Measurements from ENCODE around the gene UNC93A.

UNC93A gene

DNA sequence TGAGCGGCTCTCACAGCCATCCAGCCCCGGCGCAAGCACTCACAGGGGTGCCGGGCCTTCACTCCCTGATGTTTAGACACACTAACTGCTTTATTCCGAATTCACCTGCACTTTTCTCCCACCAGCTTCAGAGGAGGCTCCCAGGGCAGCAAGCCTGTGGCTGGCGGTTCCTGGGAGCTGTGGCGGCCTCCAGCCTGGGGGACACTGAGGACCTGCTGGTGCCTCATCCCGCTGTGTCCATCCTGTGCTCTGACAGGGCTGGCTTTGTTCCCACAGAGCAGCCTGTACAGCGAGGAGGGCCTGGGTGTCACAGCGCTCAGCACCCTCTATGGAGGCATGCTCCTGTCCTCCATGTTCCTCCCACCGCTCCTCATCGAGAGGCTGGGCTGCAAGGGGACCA, 3.1 kb downstream of the UNC93A start:
- TF ChIP-seq, protein P1, sequence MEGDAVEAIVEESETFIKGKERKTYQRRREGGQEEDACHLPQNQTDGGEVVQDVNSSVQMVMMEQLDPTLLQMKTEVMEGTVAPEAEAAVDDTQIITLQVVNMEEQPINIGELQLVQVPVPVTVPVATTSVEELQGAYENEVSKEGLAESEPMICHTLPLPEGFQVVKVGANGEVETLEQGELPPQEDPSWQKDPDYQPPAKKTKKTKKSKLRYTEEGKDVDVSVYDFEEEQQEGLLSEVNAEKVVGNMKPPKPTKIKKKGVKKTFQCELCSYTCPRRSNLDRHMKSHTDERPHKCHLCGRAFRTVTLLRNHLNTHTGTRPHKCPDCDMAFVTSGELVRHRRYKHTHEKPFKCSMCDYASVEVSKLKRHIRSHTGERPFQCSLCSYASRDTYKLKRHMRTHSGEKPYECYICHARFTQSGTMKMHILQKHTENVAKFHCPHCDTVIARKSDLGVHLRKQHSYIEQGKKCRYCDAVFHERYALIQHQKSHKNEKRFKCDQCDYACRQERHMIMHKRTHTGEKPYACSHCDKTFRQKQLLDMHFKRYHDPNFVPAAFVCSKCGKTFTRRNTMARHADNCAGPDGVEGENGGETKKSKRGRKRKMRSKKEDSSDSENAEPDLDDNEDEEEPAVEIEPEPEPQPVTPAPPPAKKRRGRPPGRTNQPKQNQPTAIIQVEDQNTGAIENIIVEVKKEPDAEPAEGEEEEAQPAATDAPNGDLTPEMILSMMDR (IDR thresholded peaks at IDR 0.05; ENCODE audit: insufficient read depth, low read length, poor library complexity, severe bottlenecking) = no peak
- Histone ChIP-seq H3K36me3 (ENCODE audit: control insufficient read depth, insufficient read depth, low read length) (no peaks in the 10 kb centered on the region), H3K27me3 (replicated peaks; ENCODE audit: control insufficient read depth, insufficient read depth, low read length) (no peaks in the 10 kb centered on the region), H3K4me3 (replicated peaks; ENCODE audit: low read depth, low read length) (no peak overlapping the region)
- no peak for DNase-seq (ENCODE audit: extremely low read depth, insufficient read length)

DNA sequence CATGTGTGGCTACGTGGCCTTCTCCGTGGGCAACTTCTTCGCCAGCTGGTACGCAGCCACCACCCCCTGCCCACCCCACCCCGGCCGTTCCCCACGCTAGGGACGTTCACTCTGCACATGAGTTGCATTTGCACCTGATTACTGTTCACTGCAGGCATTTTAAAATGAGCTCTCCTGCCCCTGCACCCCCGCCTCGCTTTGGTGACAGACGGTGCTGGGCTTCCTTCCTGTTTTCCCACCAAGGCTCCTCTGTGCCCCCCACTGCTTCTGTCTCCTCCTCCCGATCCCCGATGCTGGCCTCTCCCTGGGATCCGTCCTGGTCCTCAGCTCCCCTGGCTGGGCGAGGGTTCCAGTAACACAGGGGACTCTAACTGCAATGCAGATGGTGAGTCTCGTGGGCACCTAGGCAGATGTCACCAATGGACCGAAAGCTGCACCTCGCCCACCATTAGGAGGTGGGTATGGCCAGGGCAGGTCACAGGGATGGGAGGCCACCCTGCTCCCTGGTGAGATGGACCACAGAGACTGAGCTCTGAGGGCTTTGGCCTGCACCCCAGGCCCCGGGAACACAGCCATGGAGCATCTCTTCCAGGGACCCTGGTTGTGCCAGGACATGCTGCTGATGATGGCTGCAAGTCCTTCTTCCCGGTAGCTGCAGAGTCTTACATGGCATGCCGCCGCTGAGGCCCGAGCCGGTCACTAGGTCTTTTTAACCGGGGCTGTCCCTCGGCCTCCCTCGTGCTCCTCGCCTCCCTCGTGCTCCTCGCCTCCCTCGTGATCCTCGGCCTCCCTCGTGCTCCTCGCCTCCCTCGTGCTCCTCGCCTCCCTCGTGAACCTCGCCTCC, 3.8 kb downstream of the UNC93A start:
- H3K36me3 ChIP-seq (ENCODE audit: control insufficient read depth, insufficient read depth, low read length) = no peaks in the 10 kb centered on the region
- TF ChIP-seq, protein P1 (IDR thresholded peaks at IDR 0.05; ENCODE audit: insufficient read depth, low read length, poor library complexity, severe bottlenecking) = no peak
- no peak for DNase-seq (ENCODE audit: extremely low read depth, insufficient read length)
- H3K27me3 ChIP-seq (replicated peaks; ENCODE audit: control insufficient read depth, insufficient read depth, low read length) = no peaks in the 10 kb centered on the region; the same call in 1 of the 2 replicates
- no peak overlapping the region for H3K4me3 ChIP-seq (replicated peaks; ENCODE audit: low read depth, low read length)

DNA sequence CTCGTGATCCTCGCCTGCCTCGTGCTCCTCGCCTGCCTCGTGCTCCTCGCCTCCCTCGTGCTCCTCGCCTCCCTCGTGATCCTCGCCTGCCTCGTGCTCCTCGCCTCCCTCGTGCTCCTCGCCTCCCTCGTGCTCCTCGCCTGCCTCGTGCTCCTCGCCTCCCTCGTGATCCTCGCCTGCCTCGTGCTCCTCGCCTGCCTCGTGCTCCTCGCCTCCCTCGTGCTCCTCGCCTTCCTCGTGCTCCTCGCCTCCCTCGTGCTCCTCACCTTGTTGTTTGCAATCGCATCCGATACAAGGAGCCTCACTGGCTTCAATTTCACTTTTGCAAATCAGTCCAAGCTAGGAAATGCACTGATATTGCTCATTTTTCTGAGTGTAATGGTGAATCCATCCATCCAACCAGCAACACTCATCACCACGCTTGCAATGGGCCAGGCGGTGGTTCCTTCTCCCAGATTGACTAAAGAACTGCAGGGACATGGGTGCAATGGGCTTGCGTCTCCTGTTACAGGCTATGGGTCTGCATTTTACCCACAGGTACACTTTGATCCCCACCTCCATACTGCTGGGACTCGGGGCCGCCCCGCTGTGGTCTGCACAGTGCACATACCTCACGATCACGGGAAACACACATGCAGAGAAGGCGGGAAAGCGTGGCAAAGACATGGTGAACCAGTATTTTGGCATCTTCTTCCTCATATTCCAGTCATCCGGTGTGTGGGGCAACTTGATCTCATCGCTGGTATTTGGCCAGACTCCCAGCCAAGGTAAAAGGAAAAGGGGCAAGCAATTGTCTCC, 4.6 kb downstream of the UNC93A start:
- DNase-seq (ENCODE audit: extremely low read depth, insufficient read length) = no peak
- no peaks in the 10 kb centered on the region for H3K36me3 ChIP-seq (ENCODE audit: control insufficient read depth, insufficient read depth, low read length)
- H3K4me3 ChIP-seq (replicated peaks; ENCODE audit: low read depth, low read length) = no peak overlapping the region
- H3K27me3 ChIP-seq (replicated peaks; ENCODE audit: control insufficient read depth, insufficient read depth, low read length) = no peaks in the 10 kb centered on the region; the same call in 1 of the 2 replicates
- TF ChIP-seq, protein P1 (IDR thresholded peaks at IDR 0.05; ENCODE audit: insufficient read depth, low read length, poor library complexity, severe bottlenecking) = no peak

DNA sequence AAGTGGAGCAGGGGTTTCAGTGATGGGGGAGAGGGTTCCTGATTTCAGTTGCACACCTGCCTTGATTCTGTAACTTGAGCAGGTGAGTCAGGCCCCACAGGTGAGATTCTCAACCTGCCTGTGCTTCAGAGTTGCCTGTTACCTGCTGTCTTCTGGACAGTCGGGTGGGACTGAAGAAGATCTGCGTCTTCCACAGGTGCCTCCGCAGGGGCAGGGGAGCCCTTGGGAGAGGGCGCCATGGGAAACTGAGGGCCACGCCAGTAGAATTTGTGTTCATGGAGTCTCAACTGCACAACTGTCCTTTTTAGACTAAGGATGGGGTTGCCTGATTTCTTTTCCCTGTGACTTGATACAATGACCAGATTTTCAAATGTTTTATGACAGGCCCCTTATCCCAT, 5.2 kb downstream of the UNC93A start:
- TF ChIP-seq, protein P1 (IDR thresholded peaks at IDR 0.05; ENCODE audit: insufficient read depth, low read length, poor library complexity, severe bottlenecking) = no peak
- Histone ChIP-seq H3K4me3 (replicated peaks; ENCODE audit: low read depth, low read length) (no peak overlapping the region), H3K36me3 (ENCODE audit: control insufficient read depth, insufficient read depth, low read length) (no peaks in the 10 kb centered on the region), H3K27me3 (replicated peaks; ENCODE audit: control insufficient read depth, insufficient read depth, low read length) (no peaks in the 10 kb centered on the region; the same call in 1 of the 2 replicates)
- no peak for DNase-seq (ENCODE audit: extremely low read depth, insufficient read length)

DNA sequence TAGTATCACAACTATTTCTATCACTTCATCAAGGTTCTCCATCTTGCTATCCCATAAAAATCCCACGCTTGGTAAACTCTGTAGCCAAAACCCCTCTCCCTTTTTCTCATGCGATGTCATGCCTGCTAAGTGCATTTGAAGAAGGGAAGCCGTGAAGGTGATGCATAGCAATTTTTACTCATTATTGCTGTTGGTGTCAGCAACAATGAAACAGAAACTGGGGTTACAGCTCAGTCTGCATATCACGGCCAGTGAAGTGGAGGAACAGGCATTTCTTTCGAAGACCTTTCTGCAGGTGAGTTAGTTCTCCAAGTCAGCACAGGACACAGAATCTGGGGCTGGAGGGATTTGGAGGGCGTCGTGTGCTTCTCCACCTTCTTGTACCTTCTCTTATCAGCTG, 5.8 kb downstream of the UNC93A start:
- TF ChIP-seq, protein P1 (IDR thresholded peaks at IDR 0.05; ENCODE audit: insufficient read depth, low read length, poor library complexity, severe bottlenecking) = no peak
- no peak for DNase-seq (ENCODE audit: extremely low read depth, insufficient read length)
- Histone ChIP-seq H3K27me3 (replicated peaks; ENCODE audit: control insufficient read depth, insufficient read depth, low read length) (no peaks in the 10 kb centered on the region; the same call in 1 of the 2 replicates), H3K4me3 (replicated peaks; ENCODE audit: low read depth, low read length) (no peak overlapping the region), H3K36me3 (ENCODE audit: control insufficient read depth, insufficient read depth, low read length) (no peaks in the 10 kb centered on the region)
